ENCODE data around the gene CACNA1H. TPM values are rescaled to one million over a fixed set of nuclear protein-coding genes. Genes with fewer than 3 reads are reported as not detected.

The CACNA1H gene
- total and polyA plus RNA-seq, 2 of the 8 experiments (the other 6 are each of a cell fraction or from before 2014, with no cell fraction given), result 14.0 to 28.7 TPM

DNA sequence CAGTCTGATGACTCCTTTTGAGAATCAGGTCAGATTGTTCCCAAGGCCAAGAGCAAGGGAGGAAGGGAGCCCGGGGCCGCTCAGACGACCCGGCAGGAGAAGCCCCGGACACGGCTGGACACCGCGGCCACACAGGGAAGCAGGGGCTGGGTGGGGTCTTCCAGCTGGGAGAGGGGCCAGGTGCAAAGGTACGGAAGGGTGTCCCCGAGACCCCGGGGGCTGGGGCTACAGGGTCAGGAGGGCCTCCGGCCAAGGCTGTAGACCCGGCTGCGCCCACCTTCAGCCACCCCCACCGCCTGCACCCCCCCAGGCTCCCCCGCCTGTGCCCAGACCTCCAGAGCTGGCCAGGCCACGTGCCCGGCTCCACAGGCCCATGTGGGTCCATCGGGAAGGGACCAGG, 35.0 kb upstream of the CACNA1H start:
- H3K18ac ChIP-seq (ENCODE audit: extremely low read depth, low read length), result no peak overlapping the region
- H4K91ac ChIP-seq (replicated peaks; ENCODE audit: insufficient read length, low read length), result no peak overlapping the region
- no peak overlapping the region for H3K27ac ChIP-seq (ENCODE audit: low read depth, low read length)
- H3K4me3 ChIP-seq (ENCODE audit: extremely low read depth in 1 of 4, insufficient read depth in 2 of 4, low read depth in 3 of 4, low read length in 4 of 4), result no peak overlapping the region
- peaks cover 0 to 3% (median 0%) of the 10 kb centered on the region in 4 experiments; a peak in 2 of 7 replicates for H3K4me1 ChIP-seq (replicated peaks in 1 of 4; ENCODE audit: control insufficient read depth in 3 of 4, insufficient read depth in 4 of 4, low read length in 3 of 4)
- no peak overlapping the region for H3K4ac ChIP-seq (replicated peaks; ENCODE audit: insufficient read length, low read depth, low read length)
- H4K20me1 ChIP-seq (replicated peaks in 1 of 2; ENCODE audit: control insufficient read depth in 1 of 2, insufficient read depth in 2 of 2, low read length in 2 of 2), result peaks cover 0 to 2% of the 10 kb centered on the region in 2 experiments
- H3K79me1 ChIP-seq (ENCODE audit: low read depth, low read length), result no peaks in the 10 kb centered on the region
- H2BK5ac ChIP-seq (ENCODE audit: low read depth, low read length), result no peak overlapping the region
- H4K8ac ChIP-seq (ENCODE audit: extremely low read depth, insufficient read depth, low read length), result no peak overlapping the region
- ChIA-PET CTCF (ENCODE audit: partially characterized antibody) (interaction anchor here (1.3 to 1.6 kb wide), 2 partner anchors 63 to 76 kb away, joined by 3 to 5 read pairs; no protein-coding TSS in a partner anchor), POLR2A (ENCODE audit: partially characterized antibody) (no interaction called here)
- H2BK120ac ChIP-seq (replicated peaks; ENCODE audit: low read depth, low read length), result no peak overlapping the region
- H3K9me3 ChIP-seq (ENCODE audit: insufficient read depth in 2 of 2, low read depth in 1 of 2, low read length in 1 of 2), result no peaks in the 10 kb centered on the region
- no peak overlapping the region for H4K5ac ChIP-seq (ENCODE audit: insufficient read length, low read depth, low read length)
- DNase-seq (ENCODE audit: low read depth in 1 of 2, low spot score in 2 of 2) (no peak), FAIRE-seq (no peak)
- no peaks in the 10 kb centered on the region; the same call in 1 of the 2 replicates for H3K23me2 ChIP-seq (ENCODE audit: low read depth, low read length)
- H3K9ac ChIP-seq (replicated peaks in 1 of 4; ENCODE audit: extremely low read depth in 1 of 4, low read depth in 3 of 4, low read length in 3 of 4), result no peak overlapping the region
- H2BK20ac ChIP-seq (ENCODE audit: low read length), result no peak overlapping the region
- H3K56ac ChIP-seq (replicated peaks; ENCODE audit: insufficient read length, low read depth, low read length), result no peak overlapping the region
- H3K4me2 ChIP-seq (ENCODE audit: insufficient read depth in 1 of 2, low read depth in 2 of 2, low read length in 2 of 2), result no peak overlapping the region
- H3K36me3 ChIP-seq (ENCODE audit: control insufficient read depth in 2 of 4, insufficient read depth in 4 of 4, low read length in 3 of 4), result no peaks in the 10 kb centered on the region
- H2BK15ac ChIP-seq (ENCODE audit: low read length), result no peak overlapping the region
- TF ChIP-seq FOSL1 (IDR thresholded peaks at IDR 0.05; ENCODE audit: insufficient read depth, low read depth, low read length) (no peak), YY1 (IDR thresholded peaks at IDR 0.05; ENCODE audit: low read depth, low read length) (no peak), SUZ12 (IDR thresholded peaks at IDR 0.05; ENCODE audit: low read length) (no peak), SP1 (IDR thresholded peaks at IDR 0.05; ENCODE audit: low read depth, low read length) (no peak), EGR1 (IDR thresholded peaks at IDR 0.05; ENCODE audit: borderline replicate concordance, low read depth, low read length) (no peak), CHD2 (IDR thresholded peaks at IDR 0.05; ENCODE audit: low read length) (no peak), POU5F1 (IDR thresholded peaks at IDR 0.05; ENCODE audit: low read depth, low read length) (no peak), BRCA1 (IDR thresholded peaks at IDR 0.05; ENCODE audit: low read depth, low read length) (no peak)
- no peak overlapping the region for H3K14ac ChIP-seq (ENCODE audit: insufficient read length)
- no peak overlapping the region for H3K23ac ChIP-seq (ENCODE audit: insufficient read length)
- H2AFZ ChIP-seq (ENCODE audit: low read length), result no peak overlapping the region
- 91% methylated on average over 9 of the region's 19 CpGs; no CpG with 5 or more reads in 1 of the 2 experiments for WGBS, 2 experiments (ENCODE audit: extremely low coverage in 1 of 2, insufficient coverage in 1 of 2, insufficient read length in 1 of 2, insufficient replicate concordance in 2 of 2, low coverage in 1 of 2, low lambda C conversion rate in 2 of 2, missing lambda C conversion rate in 1 of 2)
- no peaks in the 10 kb centered on the region for H3K79me2 ChIP-seq (ENCODE audit: control insufficient read depth in 1 of 2, insufficient read depth in 2 of 2, low read length in 2 of 2)
- H2AK5ac ChIP-seq (ENCODE audit: low read depth, low read length), result no peak overlapping the region
- H2BK12ac ChIP-seq (ENCODE audit: low read depth, low read length), result no peak overlapping the region
- peaks cover 0 to 2% (median 0%) of the 10 kb centered on the region in 4 experiments; a peak in 3 of 7 replicates for H3K27me3 ChIP-seq (replicated peaks in 1 of 4; ENCODE audit: control insufficient read depth in 3 of 4, extremely low read depth in 1 of 4, insufficient read depth in 3 of 4, low read length in 3 of 4)
